Activated CD8-positive, alpha-beta memory T cell treated with anti-CD3 and anti-CD28 coated beads for 4 hours (primary cell): ENCODE measurements around the gene TNFAIP3.

Experiments used
- DNase-seq, 2 donors: peaks; one replicate each; pipeline ENCODE4 v3.0.0-alpha.2; 2020; ENCODE audit warnings: low read depth in 2 of 2

TNFAIP3 gene

DNA sequence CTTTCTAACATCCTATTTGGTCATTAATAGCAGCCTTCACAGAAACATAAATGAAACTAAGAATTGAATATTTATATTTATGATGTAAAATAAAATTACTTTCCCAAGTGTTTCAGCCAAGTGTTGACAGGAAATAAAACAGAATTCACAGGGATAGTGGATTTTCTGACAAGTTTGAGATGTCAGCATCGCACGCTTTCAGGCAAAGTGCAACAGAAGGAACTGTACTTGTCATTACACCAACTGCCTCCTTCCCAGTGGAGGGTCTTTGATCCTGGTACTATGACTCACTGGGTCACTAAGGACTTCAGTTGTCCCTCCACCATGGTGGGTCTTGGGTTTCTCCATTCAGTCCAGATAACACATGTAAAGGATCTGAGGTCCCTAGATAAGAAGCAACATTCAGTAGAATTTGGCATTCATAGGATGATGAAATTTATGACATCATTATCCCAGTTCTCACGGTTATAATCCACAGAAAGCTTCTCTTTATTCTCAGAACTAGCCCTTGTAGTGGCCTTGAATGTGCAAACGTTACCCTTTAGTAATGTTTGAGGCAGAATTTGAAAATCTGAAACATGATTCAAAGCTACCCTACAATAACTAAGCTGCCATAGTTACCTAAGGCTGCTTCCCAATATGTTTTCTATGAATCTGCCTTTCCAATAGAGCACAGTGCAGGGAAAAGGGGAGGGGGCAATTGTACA, 3.8 kb upstream of the TNFAIP3 start:
- DNase-seq: no peak

DNA sequence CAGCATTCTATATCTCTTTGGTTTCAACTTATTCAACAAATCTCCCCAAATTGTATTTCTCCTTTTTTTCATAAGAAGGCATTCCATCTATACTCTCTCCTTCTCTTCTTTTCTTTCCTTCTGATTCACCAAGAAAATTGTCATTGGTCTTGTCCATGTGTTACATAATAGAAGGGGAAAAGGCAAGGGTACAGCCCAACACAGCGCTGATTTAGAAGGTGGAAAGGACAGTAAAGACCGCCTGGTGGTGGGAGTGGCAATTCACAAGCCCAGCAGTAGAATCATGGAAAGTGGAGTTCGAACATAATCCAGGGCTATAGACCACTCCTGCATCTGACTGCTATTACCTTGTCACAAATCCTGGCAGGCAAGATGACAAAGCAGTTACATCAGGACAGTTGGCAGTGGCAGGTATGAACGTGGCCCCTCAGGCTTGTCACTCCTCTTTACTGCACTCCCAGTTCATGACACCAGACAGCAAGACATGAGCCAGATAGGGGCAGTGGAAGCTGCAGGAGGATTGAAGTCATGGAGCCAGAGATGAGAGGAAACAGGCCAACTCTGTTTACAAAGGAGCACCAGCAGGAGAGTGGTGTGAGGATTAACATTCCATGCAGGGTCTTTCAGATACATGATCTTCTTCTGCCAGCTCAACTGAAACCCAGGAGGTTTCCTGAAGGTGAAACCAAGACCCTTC, 2.1 kb upstream of the TNFAIP3 start:
- no peak for DNase-seq

DNA sequence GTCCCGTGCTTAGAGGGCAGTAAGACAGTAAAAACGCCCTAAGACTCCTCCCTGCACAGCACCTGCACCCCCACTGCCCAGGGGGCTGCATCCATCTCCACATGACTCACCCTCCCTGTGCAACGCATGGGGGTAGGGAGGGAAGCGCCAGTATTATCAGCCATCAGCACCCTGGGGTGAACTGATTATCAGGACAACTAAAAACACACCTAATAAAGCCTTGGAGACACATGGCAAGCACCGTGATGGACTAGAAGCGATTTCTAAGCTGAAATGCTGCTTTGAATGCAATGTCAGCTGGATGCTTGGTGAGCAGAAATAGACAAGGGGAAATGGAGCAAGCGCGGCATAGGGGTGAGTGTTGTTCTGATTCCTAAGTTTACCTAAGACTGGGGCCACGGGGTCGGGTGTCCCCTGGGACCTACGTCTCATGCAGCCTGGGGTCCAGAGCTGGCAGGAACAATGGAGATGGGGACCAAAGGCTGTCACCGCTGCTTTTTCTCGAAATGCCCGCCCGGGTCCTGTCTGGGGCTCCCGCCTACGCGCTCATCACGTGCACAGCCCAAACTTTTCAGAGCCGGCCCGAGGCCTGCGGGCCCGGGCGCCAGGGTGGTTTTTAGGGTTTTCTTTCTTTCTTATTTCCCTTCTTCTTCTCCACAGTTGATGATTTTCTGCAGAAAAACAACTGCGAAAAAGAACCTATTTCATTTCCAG, 702 bp upstream of the TNFAIP3 start:
- DNase-seq: no peak

DNA sequence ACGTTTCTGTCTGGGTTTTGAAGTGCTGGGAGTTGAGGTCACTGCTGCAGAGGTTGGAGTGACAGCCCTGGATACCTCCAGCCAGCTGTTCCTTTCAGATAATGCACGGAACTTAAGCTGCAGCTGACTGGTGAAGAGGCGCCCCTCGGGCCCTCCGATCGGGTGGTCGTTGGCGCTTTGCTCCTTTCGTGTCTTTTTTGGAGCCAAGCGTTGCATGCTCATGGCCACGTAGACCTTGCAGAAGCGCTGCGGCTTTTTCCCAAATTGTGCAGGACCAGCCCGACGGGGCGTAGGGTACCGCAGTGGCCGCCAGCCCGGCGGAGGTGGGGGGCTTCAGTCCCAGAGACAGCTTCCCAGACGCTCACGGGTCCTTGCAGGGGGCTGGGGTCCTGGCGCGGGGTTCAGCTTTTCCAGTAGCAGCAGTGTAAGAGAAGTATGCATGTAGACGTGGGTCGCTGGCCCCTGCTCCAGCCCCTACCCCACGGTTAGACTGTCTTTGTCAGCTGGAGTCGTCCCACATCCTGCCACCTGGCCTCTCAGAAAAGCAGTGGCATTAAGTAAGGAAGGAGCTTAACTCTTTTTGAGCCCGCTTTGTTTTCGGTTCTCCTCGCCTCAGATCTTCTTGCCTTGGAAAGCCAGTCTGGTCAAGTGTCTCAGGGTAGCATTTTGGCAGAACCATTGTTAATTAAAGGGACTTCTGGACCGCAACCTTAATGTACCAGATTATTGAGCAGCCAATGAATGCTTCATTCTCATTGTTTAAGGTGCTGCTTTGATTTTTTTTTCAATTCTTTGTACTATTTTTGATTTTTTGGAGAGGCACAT, 838 bp downstream of the TNFAIP3 start:
- DNase-seq: no peak

DNA sequence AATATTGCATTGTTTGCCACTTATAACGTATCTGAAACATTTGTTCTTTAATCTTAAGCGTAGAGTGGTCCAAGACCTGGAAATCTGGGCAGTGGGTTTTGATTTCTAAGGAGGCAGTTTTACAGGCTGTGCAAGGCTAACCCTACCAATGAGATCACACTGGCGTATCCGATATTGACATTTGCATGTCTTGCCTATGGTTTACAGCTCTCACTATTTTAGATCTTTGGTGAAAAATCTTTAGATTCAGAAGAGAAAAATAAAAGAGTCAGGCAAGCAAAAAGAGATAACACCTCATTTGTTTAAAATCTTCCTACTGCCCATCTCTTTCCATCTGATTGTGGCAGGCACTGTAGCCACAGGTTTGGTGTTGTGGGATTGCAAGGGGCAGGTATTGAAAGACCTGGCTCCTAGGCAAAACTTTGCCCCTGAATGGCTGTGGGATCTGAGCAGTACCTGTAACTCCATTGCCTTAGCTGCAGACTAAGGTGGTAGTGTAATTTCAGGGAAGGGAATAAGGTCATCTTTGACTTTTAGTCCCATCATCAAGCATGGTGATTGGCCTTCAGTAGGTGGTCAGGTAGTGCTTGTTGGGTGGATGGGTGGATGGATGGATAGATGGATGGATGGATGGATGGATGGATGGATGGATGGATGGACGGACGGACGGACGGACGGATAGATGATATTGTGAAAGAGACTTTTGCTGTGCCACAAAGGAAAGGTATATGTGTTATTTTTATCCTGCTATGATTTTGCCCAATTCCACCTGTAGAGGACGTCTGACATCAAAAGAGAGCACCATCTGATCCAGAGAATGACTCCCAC, 1.9 kb downstream of the TNFAIP3 start:
- no peak for DNase-seq

DNA sequence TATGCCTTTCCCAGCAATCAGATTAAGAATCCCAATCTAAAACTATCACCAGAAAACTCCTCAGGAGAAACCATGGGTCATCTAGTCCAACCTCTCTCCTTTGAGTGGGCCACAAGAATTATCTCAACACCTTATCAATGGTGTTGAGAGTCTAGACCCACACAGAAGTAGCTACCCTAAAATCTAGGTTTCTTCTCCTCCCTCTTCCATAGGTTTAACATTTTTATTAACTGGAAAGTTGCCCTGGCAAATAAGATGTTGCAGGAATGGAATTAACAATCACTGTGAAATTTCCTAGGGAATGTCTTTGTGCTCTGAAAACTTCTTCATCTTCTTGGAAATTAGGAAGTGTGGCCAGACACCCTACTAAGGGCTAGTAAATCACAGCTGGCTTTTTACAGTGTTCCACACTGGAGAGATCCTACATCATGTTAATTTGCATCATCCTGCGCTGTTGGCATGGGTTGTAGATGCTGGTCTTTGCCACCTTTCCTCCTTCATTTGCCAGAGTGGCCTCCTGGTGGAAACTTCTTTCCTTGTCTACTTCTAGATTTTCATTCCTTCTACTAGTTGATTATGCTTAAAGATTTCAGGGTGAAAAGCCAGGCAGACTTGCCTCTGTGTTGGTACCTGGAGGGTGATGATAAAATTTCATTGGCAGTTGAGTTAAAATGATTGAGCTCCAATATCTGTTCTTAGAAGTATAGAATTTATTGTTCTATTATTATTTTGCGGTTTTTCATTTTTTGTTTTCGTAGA, 2.7 kb downstream of the TNFAIP3 start:
- DNase-seq: no peak

DNA sequence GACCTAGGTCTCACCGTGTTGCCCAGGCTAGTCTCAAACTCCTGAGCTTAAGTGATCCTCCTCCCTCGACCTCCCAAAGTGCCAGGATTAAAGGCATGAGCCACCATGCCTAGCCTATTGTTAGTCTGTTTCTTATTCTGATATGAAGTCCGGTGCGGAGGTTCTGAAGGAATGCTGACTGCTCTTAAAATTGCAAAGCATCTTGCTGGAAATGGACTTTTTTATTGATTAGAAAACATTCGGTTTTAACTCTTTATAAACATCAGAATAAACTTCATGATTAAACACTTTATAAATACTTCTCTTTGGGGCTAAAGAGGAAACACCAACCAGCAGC, 3.2 kb downstream of the TNFAIP3 start:
- DNase-seq: no peak

DNA sequence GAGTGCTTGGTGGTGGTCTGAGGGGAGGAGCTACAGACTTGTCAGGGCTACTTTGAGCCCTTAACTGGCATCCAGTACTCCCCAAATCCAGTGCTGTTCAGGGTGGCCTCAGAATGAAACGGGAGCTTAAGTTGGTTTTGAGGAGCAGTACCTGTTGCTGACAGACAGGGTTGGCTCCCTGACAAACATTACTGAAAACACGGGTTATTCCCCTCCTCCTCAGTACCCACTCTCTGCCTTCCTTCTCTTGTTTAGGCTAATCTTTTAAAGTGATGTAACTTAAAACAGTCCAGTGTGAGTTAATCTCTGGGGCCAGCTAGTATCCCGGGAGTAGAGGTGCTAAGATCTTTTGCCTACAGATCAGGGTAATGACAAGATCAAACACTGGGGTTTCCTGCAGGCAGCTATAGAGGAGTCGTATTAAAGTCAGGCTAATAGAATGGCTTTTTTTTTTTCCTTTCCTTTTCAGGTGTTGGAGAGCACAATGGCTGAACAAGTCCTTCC, 3.7 kb downstream of the TNFAIP3 start:
- no peak for DNase-seq

DNA sequence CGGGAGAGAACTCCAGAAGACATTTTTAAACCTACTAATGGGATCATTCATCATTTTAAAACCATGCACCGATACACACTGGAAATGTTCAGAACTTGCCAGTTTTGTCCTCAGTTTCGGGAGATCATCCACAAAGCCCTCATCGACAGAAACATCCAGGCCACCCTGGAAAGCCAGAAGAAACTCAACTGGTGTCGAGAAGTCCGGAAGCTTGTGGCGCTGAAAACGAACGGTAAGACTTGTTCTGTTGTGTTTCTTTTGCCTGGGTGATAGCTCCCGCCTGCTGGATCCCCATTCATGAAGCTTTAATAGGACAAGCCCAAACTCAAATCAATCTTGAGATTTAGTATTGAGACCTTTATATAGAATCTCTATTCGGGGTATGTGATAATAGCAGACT, 4.2 kb downstream of the TNFAIP3 start:
- DNase-seq: no peak

DNA sequence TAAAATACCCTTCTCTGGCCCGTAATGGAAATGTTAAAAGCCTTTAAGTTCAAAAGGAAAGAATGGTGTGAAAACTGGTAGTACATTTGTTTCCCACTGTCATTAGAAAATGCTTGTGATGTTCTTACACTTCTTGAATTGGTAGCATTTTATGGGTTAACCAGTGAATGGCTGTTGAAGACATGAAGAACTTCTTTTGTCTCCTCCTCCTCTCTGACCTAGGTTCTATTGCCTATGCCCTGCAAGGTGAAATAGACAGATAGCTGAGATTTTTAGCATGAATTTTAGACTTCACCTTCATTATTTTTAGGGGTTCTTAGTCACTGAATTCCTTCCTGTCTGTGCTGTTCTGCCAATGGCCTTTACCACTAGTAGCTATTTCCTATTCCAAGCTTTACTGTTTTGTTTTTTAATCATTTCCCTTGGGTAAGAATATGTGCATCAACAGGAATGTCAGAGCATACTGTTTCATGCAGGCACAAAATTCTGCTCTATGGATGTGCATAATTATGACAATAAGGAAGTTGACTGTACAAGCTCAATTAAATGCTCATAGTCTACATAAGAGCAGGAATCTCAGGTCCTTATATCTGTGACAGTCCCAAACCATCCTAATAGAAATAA, 4.9 kb downstream of the TNFAIP3 start:
- no peak for DNase-seq

DNA sequence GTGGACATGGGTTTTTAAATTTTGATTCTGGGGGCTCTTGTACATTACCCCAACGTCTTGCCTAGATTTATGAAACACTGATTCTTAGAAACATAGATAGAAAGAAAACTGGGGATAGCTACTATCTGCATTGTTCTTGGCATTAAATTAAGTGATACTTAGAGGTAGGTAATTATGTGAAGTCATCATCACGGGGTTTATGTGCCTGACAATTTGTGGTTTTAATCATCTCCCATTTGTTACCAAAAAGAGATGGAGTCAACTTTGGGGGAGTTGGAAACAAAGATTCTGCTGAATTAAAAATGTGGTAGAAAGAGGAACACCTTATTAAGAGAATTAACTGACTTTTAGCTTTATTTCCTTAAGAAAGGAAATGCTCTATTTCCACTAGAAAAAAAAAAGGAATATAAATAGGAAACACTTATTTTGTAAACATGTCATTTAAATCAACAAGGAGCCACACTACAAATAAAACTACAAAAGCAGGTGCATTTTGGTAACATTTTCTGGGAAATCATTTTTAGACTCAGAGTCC, 5.6 kb downstream of the TNFAIP3 start:
- no peak for DNase-seq

DNA sequence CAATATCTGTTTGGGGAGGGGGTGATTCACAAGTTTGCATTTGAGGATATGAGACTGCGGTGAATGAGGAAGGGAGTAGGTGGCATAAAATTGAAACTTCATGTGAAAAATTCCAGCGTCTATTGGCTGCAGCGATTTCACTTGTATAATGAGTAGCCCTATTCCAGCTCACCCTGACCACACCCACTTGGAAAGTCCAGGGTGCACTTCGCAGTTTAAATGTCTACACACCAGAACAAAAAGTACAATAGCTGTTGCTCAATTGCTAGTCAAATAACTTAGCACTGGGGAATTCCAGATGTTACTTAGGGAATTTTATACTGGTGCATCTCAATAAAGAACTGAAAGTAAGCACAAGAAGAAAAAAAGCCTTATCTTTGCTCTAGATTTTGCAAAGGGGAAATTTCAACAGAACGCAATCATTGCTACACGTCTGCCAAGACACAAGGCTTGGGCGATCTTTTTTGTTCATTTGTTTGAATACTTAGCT, 6.3 kb downstream of the TNFAIP3 start:
- DNase-seq: peak; percentile 66 to 79

DNA sequence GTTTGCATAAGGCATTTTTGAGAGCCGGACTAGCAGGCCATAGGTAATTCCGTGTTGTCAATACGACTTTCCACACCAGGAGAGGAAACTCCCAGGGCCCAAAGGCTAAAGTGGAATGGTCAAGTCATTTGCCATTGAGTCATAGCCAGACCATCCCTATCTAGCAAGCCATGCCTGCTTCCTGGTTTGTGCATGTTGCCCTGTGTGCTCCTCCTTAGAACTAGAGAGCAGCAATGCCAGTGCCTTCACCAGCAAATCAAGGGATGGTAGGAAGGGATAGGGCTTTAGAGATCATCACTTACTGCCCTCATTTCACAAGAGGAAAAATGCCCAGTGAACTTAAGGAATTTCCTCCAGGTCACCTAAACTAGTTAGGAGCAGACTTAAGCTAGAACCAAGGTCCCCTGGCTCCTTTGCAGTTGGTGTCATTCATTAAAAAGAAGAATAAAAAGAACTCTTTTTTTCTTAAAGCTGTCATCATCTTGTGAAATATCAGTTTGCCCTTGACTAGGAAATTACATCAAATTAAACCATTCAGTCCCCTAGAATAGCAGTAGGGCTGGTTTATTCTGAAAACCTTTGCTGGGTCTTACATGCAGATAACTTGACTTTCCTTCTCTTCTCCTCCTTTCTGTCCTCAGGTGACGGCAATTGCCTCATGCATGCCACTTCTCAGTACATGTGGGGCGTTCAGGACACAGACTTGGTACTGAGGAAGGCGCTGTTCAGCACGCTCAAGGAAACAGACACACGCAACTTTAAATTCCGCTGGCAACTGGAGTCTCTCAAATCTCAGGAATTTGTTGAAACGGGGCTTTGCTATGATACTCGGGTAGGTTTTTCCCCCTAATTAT, 7.4 kb downstream of the TNFAIP3 start:
- DNase-seq: no peak

DNA sequence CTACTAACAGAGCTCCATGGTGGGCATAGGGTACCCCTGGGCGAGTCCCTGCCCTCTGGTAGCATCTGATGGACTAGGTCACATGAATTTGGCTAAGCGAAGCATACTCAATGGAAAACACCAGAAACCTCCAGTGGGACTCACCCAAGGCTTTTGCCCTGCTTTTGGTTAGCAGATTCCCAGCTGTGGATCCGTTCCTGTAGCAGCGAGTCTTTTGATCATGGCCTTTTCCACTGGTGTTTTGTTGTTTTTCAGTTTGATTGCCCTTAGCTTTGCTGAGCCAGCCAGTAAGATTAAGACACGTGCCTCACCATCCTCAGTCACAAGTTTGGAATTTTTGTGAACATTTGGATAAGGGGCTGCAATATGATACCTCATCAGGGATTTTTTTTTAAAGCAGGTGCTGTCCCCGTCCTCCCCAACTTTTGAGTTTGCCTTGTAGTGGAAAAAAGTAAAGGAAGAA, 8.0 kb downstream of the TNFAIP3 start:
- no peak for DNase-seq

DNA sequence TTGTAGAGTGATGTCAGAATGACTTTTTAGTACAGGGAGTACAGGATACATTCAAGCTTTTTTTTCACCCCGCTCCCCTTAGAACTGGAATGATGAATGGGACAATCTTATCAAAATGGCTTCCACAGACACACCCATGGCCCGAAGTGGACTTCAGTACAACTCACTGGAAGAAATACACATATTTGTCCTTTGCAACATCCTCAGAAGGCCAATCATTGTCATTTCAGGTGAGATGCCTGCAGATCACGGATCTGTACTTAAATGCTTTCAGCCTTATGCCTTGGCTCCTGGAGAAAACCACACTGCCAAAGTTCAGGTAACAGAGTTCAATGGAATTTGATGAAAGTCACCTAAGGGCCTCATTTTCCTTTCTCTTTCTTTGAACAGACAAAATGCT, 8.5 kb downstream of the TNFAIP3 start:
- no peak for DNase-seq

DNA sequence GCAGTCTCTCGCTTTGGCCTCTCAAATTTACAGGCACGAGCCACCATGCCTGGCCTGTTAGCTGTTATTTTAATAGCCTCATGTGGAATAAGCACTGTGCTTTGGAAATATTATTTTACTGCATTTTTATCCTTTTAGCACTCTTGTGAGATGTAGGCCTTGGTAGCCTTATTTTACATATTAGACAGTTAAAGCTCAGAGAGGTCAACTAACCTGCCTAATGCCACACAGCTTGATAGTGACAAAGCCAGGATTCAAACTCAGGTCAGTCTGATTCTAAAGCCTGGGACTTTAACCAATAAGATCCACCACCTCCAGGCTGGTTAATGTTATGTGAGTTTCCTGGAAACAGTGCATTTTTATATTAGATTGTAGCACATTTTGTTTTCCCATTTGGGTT, 9.5 kb downstream of the TNFAIP3 start:
- no peak for DNase-seq

DNA sequence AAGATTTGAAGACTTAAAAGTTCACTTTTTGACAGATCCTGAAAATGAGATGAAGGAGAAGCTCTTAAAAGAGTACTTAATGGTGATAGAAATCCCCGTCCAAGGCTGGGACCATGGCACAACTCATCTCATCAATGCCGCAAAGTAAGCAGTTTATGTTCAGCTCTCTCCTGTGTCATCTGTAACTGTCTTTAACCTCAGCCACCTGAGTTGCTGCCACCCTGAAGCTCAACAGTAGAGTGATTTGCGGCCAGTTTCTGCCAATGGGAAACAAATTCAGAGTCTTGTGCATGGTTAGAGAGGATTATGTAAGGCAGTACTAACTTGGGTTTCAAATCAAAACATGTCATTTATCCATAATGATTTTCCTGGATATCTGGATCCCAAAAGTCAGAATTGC, 10.1 kb downstream of the TNFAIP3 start:
- DNase-seq: no peak

DNA sequence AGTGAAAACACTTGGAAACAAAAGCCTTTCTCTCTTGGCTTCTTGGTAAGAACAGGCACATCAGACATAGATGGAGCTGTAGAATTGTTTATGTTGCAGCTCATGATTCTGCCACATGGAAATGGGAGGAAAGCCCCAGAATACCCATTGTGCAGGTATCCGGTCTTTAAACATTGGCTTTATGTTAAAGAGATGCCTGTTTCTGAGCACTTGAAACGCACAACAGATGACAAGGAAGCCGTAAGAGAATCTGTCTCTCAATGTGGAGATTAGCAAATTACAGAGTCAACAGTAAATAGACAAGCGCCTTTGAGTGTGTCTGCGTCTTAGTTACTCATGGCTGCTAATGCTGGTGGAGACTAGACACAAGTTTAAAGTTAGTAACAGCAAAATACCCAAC, 10.5 kb downstream of the TNFAIP3 start:
- DNase-seq: no peak
